Liver (tissue), 9 donors: ENCODE measurements around the gene MS4A2. TPM values are rescaled to one million over a fixed set of nuclear protein-coding genes. Genes with fewer than 3 reads are reported as not detected.
"Not testable (repeated sequence)": the region's sequence is repeated elsewhere in the genome, so short reads cannot be mapped to it uniquely, and the experiment has no call there.

ENCODE experiments used
- DNase-seq: peaks from one replicate; pipeline ENCODE4 v3.0.0-alpha.2; 2017; ENCODE audit warnings: low spot score
- H3K27ac ChIP-seq, 2 donors: one replicate each; pipeline ENCODE4 v1.7.0; 2013; ENCODE audit warnings: inconsistent platforms in 2 of 2, low read length in 2 of 2, control low read depth in 1 of 2, low read depth in 1 of 2, mild to moderate bottlenecking in 1 of 2
- H3K27me3 ChIP-seq, 4 donors: one replicate each; pipeline versions ENCODE4 v1.6.1 to v1.7.0; 2013; ENCODE audit warnings: low read length in 3 of 4, inconsistent platforms in 1 of 4, mild to moderate bottlenecking in 1 of 4, moderate library complexity in 1 of 4; ENCODE audit not compliant: control insufficient read depth in 4 of 4, insufficient read depth in 4 of 4
- H3K36me3 ChIP-seq, 4 donors: one replicate each; pipeline versions ENCODE4 v1.6.1 to v1.7.0; 2013; ENCODE audit warnings: low read length in 3 of 4, mild to moderate bottlenecking in 3 of 4, low read depth in 1 of 4, moderate library complexity in 1 of 4; ENCODE audit not compliant: control insufficient read depth in 4 of 4, insufficient read depth in 3 of 4
- H3K4me1 ChIP-seq, 4 donors: one replicate each; pipeline versions ENCODE4 v1.6.1 to v1.7.0; 2013; ENCODE audit warnings: low read length in 3 of 4, mild to moderate bottlenecking in 3 of 4, moderate library complexity in 1 of 4; ENCODE audit not compliant: control insufficient read depth in 4 of 4, insufficient read depth in 4 of 4
- H3K4me3 ChIP-seq, 3 donors: one replicate each; pipeline versions ENCODE4 v1.6.1 to v1.7.0; 2013; ENCODE audit warnings: low read length in 3 of 3, control low read depth in 1 of 3, low read depth in 1 of 3, mild to moderate bottlenecking in 1 of 3
- H3K9ac ChIP-seq, 2 donors: one replicate each; pipeline ENCODE4 v1.7.0; 2013; ENCODE audit warnings: low read length in 2 of 2, mild to moderate bottlenecking in 2 of 2, moderate library complexity in 2 of 2, control low read depth in 1 of 2, low read depth in 1 of 2
- H3K9me3 ChIP-seq, 4 donors: one replicate each; pipeline versions ENCODE4 v1.6.1 to v1.7.0; 2013; ENCODE audit warnings: low read length in 3 of 4; ENCODE audit not compliant: control insufficient read depth in 4 of 4
- EGR1 ChIP-seq, 2 donors: IDR thresholded peaks; 2 replicates each; pipeline ENCODE4 v1.6.1; 2016 to 2018; ENCODE audit warnings: antibody characterized with exemption in 2 of 2, low read depth in 2 of 2
- FOXA1 ChIP-seq: IDR thresholded peaks from 2 replicates; pipeline ENCODE4 v1.6.1; 2016; ENCODE audit warnings: antibody characterized with exemption
- FOXA2 ChIP-seq: IDR thresholded peaks from 2 replicates; pipeline ENCODE4 v1.6.1; 2016; ENCODE audit warnings: antibody characterized with exemption
- GABPA ChIP-seq, 2 donors: IDR thresholded peaks in 1 of 2; conservative IDR thresholded peaks in 1 of 2; 2 replicates each; pipeline ENCODE4 v1.6.1; 2016; ENCODE audit warnings: antibody characterized with exemption in 2 of 2, mild to moderate bottlenecking in 1 of 2, moderate library complexity in 1 of 2
- HNF4G ChIP-seq: IDR thresholded peaks from 2 replicates; pipeline ENCODE4 v1.6.1; 2016; ENCODE audit warnings: antibody characterized with exemption
- JUND ChIP-seq, 2 donors: IDR thresholded peaks; 2 replicates each; pipeline ENCODE4 v1.6.1; 2016; ENCODE audit warnings: antibody characterized with exemption in 2 of 2
- NR2F2 ChIP-seq: IDR thresholded peaks from 2 replicates; pipeline ENCODE4 v1.6.1; 2016; ENCODE audit warnings: antibody characterized with exemption
- RAD21 ChIP-seq, 2 donors: IDR thresholded peaks; 2 replicates each; pipeline ENCODE4 v1.6.1; 2016; ENCODE audit warnings: antibody characterized with exemption in 2 of 2, mild to moderate bottlenecking in 2 of 2
- RXRA ChIP-seq, 2 donors: IDR thresholded peaks; 2 replicates each; pipeline ENCODE4 v1.6.1; 2017 to 2018; ENCODE audit warnings: antibody characterized with exemption in 2 of 2, mild to moderate bottlenecking in 1 of 2
- YY1 ChIP-seq: IDR thresholded peaks from 2 replicates; pipeline ENCODE4 v1.6.1; 2016; ENCODE audit warnings: antibody characterized with exemption, mild to moderate bottlenecking
- WGBS: extraction: QIAGEN DNeasy Blood & Tissue Kit; methylation state at CpG from one replicate; pipeline ENCODE4 v1.1.7; 2013; 5-methylcytosine and 5-hydroxymethylcytosine counted together
- polyA plus RNA-seq, 2 donors: library from polyadenylated mRNA; stranded (reverse) in 1 of 2; unstranded in 1 of 2; fragments of 200-250 nt in 1 of 2; fragments of >200 nt in 1 of 2; fragmentation: Nextera tagmentation in 1 of 2; extraction: Ambion mirVana in 1 of 2; gene quantifications; one replicate each; pipeline versions ENCODE4 v1.2.1 to v1.2.3, GENCODE V29; 2013 to 2015
- total RNA-seq, 2 donors: library from RNA; depleted of rRNA; stranded (reverse); fragments of >200 nt; gene quantifications; one replicate each; pipeline ENCODE4 v1.2.3, GENCODE V29; 2014
- TF ChIP-seq, protein P1 (sequence below): IDR thresholded peaks from 2 replicates; pipeline ENCODE4 v1.6.1; 2016; ENCODE audit warnings: antibody characterized with exemption
- donor health status: healthy.
- donor health status: healthy.
- donor health status: healthy.
- donor health status: healthy.
- donor health status: healthy.

MS4A2 gene
- total RNA-seq (under 1 TPM; 0.08 to 0.37 TPM), polyA plus RNA-seq (under 1 TPM in 1 of 2 donors, not detected in 1; 0.32 TPM)

DNA sequence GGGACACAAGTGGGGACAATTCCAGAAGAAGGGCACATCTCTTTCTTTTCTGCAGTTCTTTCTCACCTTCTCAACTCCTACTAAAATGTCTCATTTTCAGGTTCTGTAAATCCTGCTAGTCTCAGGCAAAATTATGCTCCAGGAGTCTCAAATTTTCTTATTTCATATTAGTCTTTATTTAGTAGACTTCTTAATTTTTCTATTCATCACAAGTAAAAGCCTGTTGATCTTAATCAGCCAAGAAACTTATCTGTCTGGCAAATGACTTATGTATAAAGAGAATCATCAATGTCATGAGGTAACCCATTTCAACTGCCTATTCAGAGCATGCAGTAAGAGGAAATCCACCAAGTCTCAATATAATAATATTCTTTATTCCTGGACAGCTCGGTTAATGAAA is at the start of gene MS4A2:
Gene MS4A2, plus strand, starts transcription at position 301 of the 400 bp plus-strand sequence. CDS start 102 bp downstream, outside the sequence.
- H3K27me3 ChIP-seq: peaks cover 0 to 3% (median 0%) of the 10 kb centered on the region in 4 donors
- H3K9me3 ChIP-seq: peaks cover 0 to 5% (median 0%) of the 10 kb centered on the region in 4 donors
- H3K36me3 ChIP-seq: no peaks in the 10 kb centered on the region
- no peaks in the 10 kb centered on the region for H3K4me1 ChIP-seq
- TF ChIP-seq GABPA (IDR thresholded peaks at IDR 0.05 in 1 of 2, conservative IDR thresholded peaks at IDR 0.05 in 1 of 2): no peak
- no peak within 1 kb of the TSS for H3K4me3 ChIP-seq
- H3K27ac ChIP-seq: no peak within 1 kb of the TSS
- H3K9ac ChIP-seq: no peak within 1 kb of the TSS
- no peak for DNase-seq
- 81% methylated on average over 1 of the region's 1 CpG for WGBS

DNA sequence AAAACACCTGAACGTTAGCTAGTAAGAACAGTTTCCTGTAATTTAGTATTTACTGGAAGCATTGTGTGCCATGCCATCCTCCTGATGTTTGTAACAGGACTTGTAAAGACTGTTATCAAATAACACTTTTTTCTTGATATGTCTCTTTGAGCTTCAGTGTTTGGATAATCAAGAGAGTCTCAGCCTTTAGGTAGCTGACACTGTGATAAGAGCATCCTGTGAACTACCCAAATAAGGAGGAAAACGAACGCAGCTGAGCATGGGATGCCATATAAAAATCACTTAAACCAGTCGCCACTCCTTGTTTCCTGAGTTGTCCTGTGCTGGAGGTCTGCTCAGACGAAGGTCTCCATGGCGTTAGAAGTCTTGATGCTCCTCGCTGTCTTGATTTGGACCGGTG is 48.4 kb upstream of the MS4A2 start, which contains the start of gene OOSP2:
Gene OOSP2, plus strand, starts transcription at position 301 of the 400 bp plus-strand sequence. Its CDS starts 51 bp downstream, at position 352.
- H3K9ac ChIP-seq: no peak within 1 kb of the TSS
- H3K4me3 ChIP-seq: no peak within 1 kb of the TSS
- no peaks in the 10 kb centered on the region for H3K36me3 ChIP-seq
- TF ChIP-seq RAD21 (IDR thresholded peaks at IDR 0.05) (no peak), EGR1 (IDR thresholded peaks at IDR 0.05; ENCODE audit: low read depth in 2 of 2) (no peak), JUND (IDR thresholded peaks at IDR 0.05) (no peak)
- H3K4me1 ChIP-seq: no peaks in the 10 kb centered on the region
- no peak for DNase-seq
- H3K27ac ChIP-seq: no peak within 1 kb of the TSS
- no peaks in the 10 kb centered on the region for H3K9me3 ChIP-seq
- no peaks in the 10 kb centered on the region for H3K27me3 ChIP-seq
- 81% methylated on average over 8 of the region's 8 CpGs for WGBS

DNA sequence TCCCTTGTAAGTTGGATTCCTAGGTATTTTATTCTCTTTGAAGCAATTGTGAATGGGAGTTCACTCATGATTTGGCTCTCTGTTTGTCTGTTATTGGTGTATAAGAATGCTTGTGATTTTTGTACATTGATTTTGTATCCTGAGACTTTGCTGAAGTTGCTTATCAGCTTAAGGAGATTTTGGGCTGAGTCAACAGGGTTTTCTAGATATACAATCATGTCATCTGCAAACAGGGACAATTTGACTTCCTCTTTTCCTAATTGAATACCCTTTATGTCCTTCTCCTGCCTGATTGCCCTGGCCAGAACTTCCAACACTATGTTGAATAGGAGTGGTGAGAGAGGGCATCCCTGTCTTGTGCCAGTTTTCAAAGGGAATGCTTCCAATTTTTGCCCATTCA is 38.0 kb upstream of the MS4A2 start:
- H3K9ac ChIP-seq, DNase-seq, H3K4me3 ChIP-seq, H3K27ac ChIP-seq, H3K36me3 ChIP-seq, H3K9me3 ChIP-seq, H3K4me1 ChIP-seq, H3K27me3 ChIP-seq: not testable (repeated sequence)

DNA sequence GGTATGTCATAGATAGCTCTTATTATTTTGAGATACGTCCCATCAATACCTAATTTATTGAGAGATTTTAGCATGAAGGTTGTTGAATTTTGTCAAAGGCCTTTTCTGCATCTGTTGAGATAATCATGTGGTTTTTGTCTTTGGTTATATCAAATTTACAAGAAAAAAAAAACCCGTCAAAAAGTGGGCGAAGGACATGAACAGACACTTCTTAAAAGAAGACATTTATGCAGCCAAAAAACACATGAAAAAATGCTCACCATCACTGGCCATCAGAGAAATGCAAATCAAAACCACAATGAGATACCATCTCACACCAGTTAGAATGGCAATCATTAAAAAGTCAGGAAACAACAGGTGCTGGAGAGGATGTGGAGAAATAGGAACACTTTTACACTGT is 37.6 kb upstream of the MS4A2 start:
- H3K4me3 ChIP-seq, H3K27me3 ChIP-seq, H3K27ac ChIP-seq, H3K4me1 ChIP-seq, H3K36me3 ChIP-seq, DNase-seq, H3K9me3 ChIP-seq, H3K9ac ChIP-seq: not testable (repeated sequence)
- 60% methylated on average over 3 of the region's 3 CpGs for WGBS

DNA sequence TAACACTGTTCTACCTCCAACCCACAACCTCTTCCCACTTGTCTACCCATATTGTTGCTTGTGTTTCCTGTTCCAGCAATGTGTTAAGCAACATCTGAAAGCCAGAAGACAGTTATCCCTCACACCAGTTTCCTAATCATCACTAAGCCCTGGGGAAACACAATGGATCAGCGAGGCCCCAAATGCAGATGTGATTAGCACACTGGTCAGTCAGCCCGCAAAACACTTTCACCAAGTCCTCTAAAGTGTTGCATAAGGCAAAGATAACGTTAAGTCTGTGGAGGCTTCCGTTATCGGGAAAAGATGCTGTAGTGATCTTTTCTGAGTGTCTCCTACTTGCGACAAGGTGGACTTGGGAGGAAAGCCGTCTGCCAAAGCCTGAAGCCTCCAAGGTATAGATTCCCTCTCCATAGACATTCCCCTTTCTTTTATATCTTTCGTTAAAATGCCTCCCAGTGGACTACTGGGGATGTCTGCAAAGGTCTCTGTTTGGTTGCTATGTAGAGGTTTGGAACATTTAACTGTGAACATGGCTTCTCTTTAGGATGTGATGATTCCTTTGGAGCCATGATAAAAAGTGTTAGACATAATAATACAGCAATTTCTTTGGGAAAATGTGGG is 32.0 kb upstream of the MS4A2 start, which contains the start of gene MS4A3:
Gene MS4A3, plus strand, starts transcription at position 317 of the 621 bp plus-strand sequence. CDS start 4,496 bp downstream, outside the sequence.
- DNase-seq: no peak
- Histone ChIP-seq H3K4me1 (no peaks in the 10 kb centered on the region), H3K9me3 (peaks cover 0 to 5% (median 1%) of the 10 kb centered on the region in 4 donors), H3K27ac (no peak within 1 kb of the TSS), H3K27me3 (no peaks in the 10 kb centered on the region), H3K9ac (no peak within 1 kb of the TSS), H3K4me3 (no peak within 1 kb of the TSS), H3K36me3 (no peaks in the 10 kb centered on the region)
- 63% methylated on average over 8 of the region's 8 CpGs for WGBS
- TF ChIP-seq FOXA1 (no peak), HNF4G (no peak), EGR1 (IDR thresholded peaks at IDR 0.05; ENCODE audit: low read depth in 2 of 2) (no peak), JUND (IDR thresholded peaks at IDR 0.05) (no peak), YY1 (no peak), RXRA (IDR thresholded peaks at IDR 0.05) (no peak), NR2F2 (no peak), RAD21 (IDR thresholded peaks at IDR 0.05) (no peak), FOXA2 (no peak)
- TF ChIP-seq, protein P1, sequence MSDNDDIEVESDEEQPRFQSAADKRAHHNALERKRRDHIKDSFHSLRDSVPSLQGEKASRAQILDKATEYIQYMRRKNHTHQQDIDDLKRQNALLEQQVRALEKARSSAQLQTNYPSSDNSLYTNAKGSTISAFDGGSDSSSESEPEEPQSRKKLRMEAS: no peak
